SIG-M5 (cell line): ENCODE data around the gene FAM83B.
"Not testable (repeated sequence)": the region's sequence is repeated elsewhere in the genome, so short reads cannot be mapped to it uniquely, and the experiment has no call there.

Experiments used
- DNase-seq: peaks from one replicate; lab custom pipeline; 2025; lab: John Stamatoyannopoulos, UW

Gene FAM83B

GRCh38 chr6:54846243-54846856 is at the start of gene FAM83B:
Gene FAM83B (plus strand): TSS chr6:54846771. CDS start chr6:54870247, 23,476 bp downstream.
- DNase-seq = no peak

- DNase-seq = not testable (repeated sequence)
Observed at GRCh38 chr6:54796918-54797317, 49.7 kb upstream of the FAM83B start.

GRCh38 chr6:54800050-54800600 is 46.4 kb upstream of the FAM83B start:
- DNase-seq = no peak

- no peak for DNase-seq
Observed at GRCh38 chr6:54801244-54801643, 45.3 kb upstream of the FAM83B start.

- DNase-seq = no peak
Observed at GRCh38 chr6:54801669-54802068, 44.9 kb upstream of the FAM83B start.

GRCh38 chr6:54802775-54803634 is 43.6 kb upstream of the FAM83B start:
- no peak for DNase-seq

GRCh38 chr6:54805077-54805476 is 41.5 kb upstream of the FAM83B start:
- no peak for DNase-seq

- DNase-seq = no peak
Observed at GRCh38 chr6:54810147-54810546, 36.4 kb upstream of the FAM83B start.

GRCh38 chr6:54813892-54814291 is 32.7 kb upstream of the FAM83B start:
- no peak for DNase-seq

- no peak for DNase-seq
Observed at GRCh38 chr6:54817236-54817635, 29.3 kb upstream of the FAM83B start.

GRCh38 chr6:54817834-54818233 is 28.7 kb upstream of the FAM83B start:
- no peak for DNase-seq

- not testable (repeated sequence) for DNase-seq
Observed at GRCh38 chr6:54824225-54824624, 22.3 kb upstream of the FAM83B start.

- DNase-seq = no peak
Observed at GRCh38 chr6:54827010-54827409, 19.6 kb upstream of the FAM83B start.

GRCh38 chr6:54830216-54830615 is 16.4 kb upstream of the FAM83B start:
- no peak for DNase-seq

GRCh38 chr6:54835176-54835575 is 11.4 kb upstream of the FAM83B start:
- DNase-seq = no peak

- no peak for DNase-seq
Observed at GRCh38 chr6:54846857-54847674, 495 bp downstream of the FAM83B start.

- no peak for DNase-seq
Observed at GRCh38 chr6:54847799-54848597, 1.4 kb downstream of the FAM83B start.

GRCh38 chr6:54850114-54850513 is 3.5 kb downstream of the FAM83B start:
- no peak for DNase-seq

- DNase-seq = no peak
Observed at GRCh38 chr6:54856129-54856528, 9.6 kb downstream of the FAM83B start.

- no peak for DNase-seq
Observed at GRCh38 chr6:54860132-54860531, 13.6 kb downstream of the FAM83B start.

GRCh38 chr6:54860739-54861138 is 14.2 kb downstream of the FAM83B start:
- DNase-seq = no peak
